ENCODE measurements around the gene AP2B1. TPM values are rescaled to one million over a fixed set of nuclear protein-coding genes. Genes with fewer than 3 reads are reported as not detected.

The AP2B1 gene
- total RNA-seq, 2 donors from 2014 or later = 154 to 190 TPM

DNA sequence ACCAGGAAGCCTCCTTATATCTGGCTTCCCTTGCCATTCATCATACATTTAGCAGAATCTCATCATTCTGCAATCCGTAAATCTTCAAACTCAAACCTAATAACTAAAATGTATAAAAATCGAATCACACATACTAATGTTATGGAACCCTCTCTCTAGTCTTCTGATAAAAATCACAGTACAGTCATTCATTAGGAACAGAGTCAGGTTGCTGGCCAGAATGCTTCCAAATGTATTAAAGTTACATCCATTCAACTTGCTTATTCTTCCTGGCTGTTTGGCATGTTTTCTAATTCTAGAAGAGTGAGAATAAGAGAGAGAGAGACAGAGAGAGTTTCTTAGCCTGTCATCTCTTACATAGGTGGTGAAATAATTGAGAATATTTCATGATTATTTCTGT lies 127.9 kb downstream of the AP2B1 start:
- ATAC-seq = no peak
- DNase-seq = no peak
- intact Hi-C loops (cut with DNase I, micrococcal nuclease) = no loop called here

- no peak for DNase-seq
These were observed 128.3 kb downstream of the AP2B1 start for GRCh38 chr17:35715416-35715815.

DNA sequence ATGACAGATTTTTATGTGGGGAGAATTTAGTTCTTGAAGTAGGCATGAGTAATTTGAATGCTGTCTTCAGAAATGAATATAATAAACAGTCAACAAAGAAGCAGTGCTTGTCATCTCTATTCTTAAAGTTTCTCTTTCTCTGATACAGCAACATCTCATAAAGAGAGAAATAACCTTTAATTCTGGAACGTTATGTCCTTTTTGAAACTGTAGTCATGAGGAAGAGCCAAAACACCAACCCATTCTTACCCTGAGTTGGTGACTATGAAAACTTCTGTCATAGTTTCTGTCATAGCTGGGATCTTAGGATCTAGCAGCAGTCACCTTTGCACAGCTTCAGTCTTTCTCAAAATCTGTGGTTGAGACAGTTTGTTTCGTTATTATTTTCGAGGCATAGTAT lies 129.1 kb downstream of the AP2B1 start:
- no peak for ATAC-seq
- DNase-seq = no peak
- intact Hi-C loops (cut with DNase I, micrococcal nuclease) = no loop called here

More at GRCh38 chr17:35715416-35715815, 128.3 kb downstream of the AP2B1 start:
- intact Hi-C loops (cut with DNase I, micrococcal nuclease) = no loop called here
- ATAC-seq = no peak

DNA sequence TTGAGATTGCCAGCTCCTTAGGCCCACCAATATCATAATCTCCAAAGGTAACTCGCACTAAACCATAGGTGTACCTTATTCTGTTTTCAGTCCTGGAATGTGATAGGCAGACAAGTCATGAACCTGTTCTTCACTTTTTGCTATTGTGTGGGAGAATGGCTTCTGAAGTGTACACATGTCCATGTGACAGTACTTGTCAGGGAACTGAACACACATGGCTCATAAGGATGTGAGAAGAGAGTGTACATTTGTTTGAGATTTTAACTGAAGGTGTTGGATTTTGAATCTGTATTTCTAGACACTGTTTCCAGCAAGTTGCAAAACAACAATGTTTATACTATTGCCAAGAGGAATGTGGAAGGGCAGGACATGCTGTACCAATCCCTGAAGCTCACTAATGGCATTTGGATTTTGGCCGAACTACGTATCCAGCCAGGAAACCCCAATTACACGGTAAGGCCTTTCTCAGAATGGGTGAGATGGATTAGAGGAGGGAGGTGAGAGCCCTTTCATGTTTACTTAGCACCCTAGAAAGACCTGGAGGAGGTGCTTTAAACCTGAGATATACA lies 129.9 kb downstream of the AP2B1 start:
- ATAC-seq = no peak
- DNase-seq = no peak
- intact Hi-C loops (cut with DNase I, micrococcal nuclease) = no loop called here

- DNase-seq (no peak), ATAC-seq (no peak)
- intact Hi-C loops (cut with DNase I, micrococcal nuclease) = no loop called here
These were observed 130.4 kb downstream of the AP2B1 start for GRCh38 chr17:35717475-35717874.

DNA sequence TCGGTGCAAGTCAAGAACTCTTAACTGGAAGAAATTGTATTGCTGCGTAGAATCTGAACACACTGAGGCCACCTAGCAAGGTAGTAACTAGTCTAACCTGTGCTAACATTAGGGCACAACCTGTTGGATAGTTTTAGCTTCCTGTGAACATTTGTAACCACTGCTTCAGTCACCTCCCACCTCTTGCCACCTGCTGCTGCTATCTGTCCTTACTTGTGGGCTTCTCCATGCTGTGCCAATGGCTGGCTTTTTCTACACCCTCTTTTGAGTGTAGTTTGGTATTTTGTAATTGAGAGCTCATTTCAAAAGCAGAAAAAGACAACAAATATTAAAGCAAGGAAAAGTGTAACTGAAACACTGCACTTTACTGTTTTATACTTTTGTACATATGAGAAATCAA lies 136.6 kb downstream of the AP2B1 start:
- ATAC-seq (no peak), DNase-seq (no peak)
- intact Hi-C loops (cut with DNase I, micrococcal nuclease) = no loop called here

- intact Hi-C loops (cut with DNase I, micrococcal nuclease) = no loop called here
- ATAC-seq (no peak), DNase-seq (no peak)
These were observed 137.9 kb downstream of the AP2B1 start for GRCh38 chr17:35725058-35725457.

GRCh38 chr17:35725802-35726126 lies 138.6 kb downstream of the AP2B1 start:
- no peak for DNase-seq
- no peak for ATAC-seq
- intact Hi-C loops (cut with DNase I, micrococcal nuclease) = no loop called here

- peak; percentile 43 for ATAC-seq
- peak in 1 of 2 donors; percentile 52 for DNase-seq
- intact Hi-C loops (cut with DNase I, micrococcal nuclease) = no loop called here
These were observed 139.2 kb downstream of the AP2B1 start for GRCh38 chr17:35726127-35726952.

DNA sequence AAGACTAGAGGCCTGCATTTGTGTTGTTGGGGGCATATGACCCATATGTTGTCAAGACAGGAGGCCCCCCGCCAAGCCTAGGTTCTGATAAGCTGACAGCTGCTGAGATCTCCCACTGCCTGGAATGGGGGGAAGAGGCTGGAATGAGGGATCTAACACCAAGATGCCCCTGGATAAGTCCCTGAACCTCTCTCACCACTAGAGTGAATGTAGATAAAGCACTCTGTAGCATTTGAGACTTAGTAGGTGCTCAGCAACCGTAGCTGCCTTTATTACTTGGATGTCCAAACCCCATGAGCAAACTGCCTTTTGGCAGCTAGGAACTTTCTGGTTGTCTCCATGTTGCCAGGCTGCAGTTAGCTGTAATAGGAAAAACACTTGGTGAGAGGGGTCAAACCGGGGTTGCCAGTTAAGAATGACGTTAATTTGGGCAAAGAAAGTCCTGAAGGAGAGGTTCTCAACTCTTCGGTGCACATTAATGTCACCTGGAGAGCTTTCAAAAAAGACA lies 139.9 kb downstream of the AP2B1 start:
- intact Hi-C loops (cut with DNase I, micrococcal nuclease) = no loop called here
- ATAC-seq (no peak), DNase-seq (no peak)

- no peak for DNase-seq
- intact Hi-C loops (cut with DNase I, micrococcal nuclease) = no loop called here
These were observed 140.5 kb downstream of the AP2B1 start for GRCh38 chr17:35727635-35728034.

DNA sequence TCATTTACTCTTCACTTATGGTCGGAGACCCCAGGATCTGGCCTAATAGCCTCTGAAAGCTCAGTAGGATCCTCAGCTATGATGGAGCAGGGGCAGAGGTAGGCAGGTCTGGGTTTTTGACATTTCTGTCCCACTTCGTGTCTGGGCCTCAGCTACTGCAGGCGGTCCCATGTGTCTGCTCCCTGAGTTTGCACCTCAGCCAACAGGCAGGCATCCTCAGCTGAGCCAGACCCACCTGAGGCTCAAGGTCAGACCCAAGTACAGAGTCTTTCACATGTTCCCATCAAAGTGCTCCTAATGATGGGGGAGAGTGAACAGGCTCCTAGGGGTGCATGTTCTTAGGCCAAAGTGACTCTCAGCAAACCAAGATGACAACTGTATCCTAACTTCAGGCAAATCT lies 141.4 kb downstream of the AP2B1 start:
- no peak for DNase-seq
- intact Hi-C loops (cut with DNase I, micrococcal nuclease) = no loop called here
- ATAC-seq = no peak

More at GRCh38 chr17:35727635-35728034, 140.5 kb downstream of the AP2B1 start:
- no peak for ATAC-seq

DNA sequence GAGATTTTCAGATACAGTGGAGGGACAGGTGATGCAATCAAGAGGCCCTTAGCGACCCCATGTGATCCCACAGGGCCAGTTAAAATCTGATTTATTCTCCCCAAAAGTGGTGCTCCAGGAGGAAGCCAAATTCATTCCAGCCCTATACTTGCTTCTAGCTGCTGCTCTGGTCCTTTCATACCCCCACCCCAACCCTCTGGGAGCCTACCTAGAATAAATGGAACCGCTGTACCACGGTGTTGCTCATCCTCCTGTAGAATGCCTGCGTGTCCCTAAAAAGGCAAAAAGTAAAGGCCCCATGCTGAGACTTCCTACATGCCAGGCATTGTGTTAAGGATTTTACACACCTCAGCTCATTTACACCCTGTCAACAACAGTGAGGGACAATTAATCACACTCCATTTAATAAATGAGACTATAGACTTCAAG lies 142.3 kb downstream of the AP2B1 start:
- intact Hi-C loops (cut with DNase I, micrococcal nuclease) = no loop called here

DNA sequence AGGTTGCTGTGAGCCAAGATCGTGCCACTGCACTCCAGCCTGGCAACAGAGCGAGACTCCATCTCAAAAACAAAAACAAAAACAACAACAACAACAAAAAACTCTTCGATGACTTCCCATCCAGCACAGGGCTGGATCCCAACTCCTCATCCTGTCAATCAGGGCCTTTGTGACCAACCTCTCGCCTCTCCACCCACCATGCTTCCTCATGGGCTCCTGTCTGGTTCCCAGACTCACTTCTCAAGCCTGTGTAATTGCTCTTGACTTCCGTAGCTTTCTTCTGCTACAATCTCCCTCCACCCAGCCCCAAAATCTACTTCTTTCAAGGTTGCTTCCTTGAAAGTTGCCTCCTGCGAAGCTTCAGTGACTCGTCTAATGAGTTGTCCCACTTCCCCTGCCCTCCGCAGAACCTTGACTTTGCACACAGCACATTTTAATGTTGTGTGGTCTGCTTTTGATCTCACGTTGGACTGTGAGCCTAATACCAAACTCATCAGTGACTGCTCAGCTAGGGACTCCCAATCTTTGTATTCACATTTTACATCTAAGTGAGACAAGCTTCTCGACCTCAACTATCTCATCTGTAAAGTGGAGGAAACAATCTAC lies 143.4 kb downstream of the AP2B1 start:
- ATAC-seq (no peak), DNase-seq (no peak)
- intact Hi-C loops (cut with DNase I, micrococcal nuclease) = no loop called here

More for the DNA sequence above, 142.3 kb downstream of the AP2B1 start:
- DNase-seq (no peak), ATAC-seq (no peak)

DNA sequence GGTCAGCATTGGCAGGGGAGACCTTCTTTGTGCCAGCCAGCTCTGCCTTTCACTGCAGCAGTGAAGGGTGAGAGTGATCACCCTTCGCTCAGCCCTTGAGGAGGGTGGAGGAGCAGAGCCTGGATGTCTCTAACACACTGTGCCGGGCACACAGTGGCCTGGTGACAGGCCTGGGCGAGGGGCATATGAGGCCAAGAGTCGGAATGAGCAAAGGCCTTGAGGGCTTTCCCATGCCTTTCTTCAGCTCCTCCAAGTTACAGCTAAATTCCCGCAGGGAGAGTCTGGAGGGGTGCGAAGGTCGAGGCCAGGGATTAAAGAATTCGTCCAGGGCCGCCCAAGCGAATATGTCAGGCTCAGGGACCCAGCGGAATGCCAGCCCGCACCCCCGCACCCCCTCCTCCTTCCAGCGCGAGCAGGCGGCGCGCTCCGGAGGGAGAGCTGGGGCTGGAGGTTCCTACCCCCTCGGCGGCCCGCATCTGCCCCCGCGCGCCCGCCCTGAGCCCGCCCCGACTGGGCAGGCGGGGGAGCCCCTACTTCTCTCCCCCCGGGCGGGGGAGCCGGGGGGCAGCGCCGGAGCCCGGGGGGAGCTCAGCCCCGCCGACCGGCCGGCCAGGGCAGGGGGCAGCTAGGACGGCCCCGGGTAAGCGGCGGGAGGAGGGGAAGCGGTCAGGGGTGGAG lies 144.3 kb downstream of the AP2B1 start, which contains the start of gene RASL10B:
TSS of gene RASL10B (plus strand) at position 401 of the 678 bp plus-strand sequence. CDS start 3,546 bp downstream, outside the sequence.
- DNase-seq (peak in 1 of 2 donors; percentile 56), ATAC-seq (peak; percentile 73)
- intact Hi-C loops (cut with DNase I, micrococcal nuclease) = no loop called here

- intact Hi-C loops (cut with DNase I, micrococcal nuclease) = no loop called here
- ATAC-seq = no peak
- no peak for DNase-seq
These were observed 145.0 kb downstream of the AP2B1 start for GRCh38 chr17:35731917-35732805.

- no peak for ATAC-seq
- intact Hi-C loops (cut with DNase I, micrococcal nuclease) = no loop called here
- no peak for DNase-seq
These were observed 145.6 kb downstream of the AP2B1 start for GRCh38 chr17:35732806-35733136.

DNA sequence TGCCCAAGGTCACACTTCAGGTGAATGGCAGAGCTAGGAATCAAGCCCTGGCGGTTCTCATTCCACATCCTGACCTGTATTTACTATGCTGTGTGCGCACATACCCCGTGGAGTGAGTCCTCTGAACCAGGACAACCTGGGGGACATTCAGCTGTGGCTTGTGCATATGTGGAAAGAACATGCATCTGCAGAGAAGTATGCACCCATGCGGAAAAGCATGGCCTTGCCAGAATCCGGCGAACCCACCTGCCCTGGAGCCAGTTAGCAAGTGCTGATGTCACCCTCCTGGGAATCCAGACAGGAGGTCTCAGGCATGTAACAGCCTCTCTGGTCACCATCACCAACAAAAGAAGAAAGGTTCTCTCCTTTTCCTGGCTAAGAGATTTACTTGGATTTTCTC lies 146.2 kb downstream of the AP2B1 start:
- no peak for ATAC-seq
- no peak for DNase-seq
- intact Hi-C loops (cut with DNase I, micrococcal nuclease) = no loop called here

- intact Hi-C loops (cut with DNase I, micrococcal nuclease) = no loop called here
- DNase-seq = no peak
These were observed 147.3 kb downstream of the AP2B1 start for GRCh38 chr17:35734396-35734795.

More at GRCh38 chr17:35734396-35734795, 147.3 kb downstream of the AP2B1 start:
- no peak for ATAC-seq
